LNCaP clone FGC (cell line): ENCODE measurements around the gene RAE1.

Experiments
- DNase-seq: peaks from one replicate; pipeline ENCODE4 v3.0.0-alpha.2; 2011; ENCODE audit warnings: low read depth
- H3K4me3 ChIP-seq: 2 replicates; pipeline ENCODE4 v1.5.1; 2011; ENCODE audit warnings: mild to moderate bottlenecking, low read depth, low read length, control low read depth
- TF ChIP-seq, protein P1 (sequence below): IDR thresholded peaks from 2 replicates; pipeline ENCODE4 v1.5.1; 2012; ENCODE audit warnings: mild to moderate bottlenecking; ENCODE audit not compliant: control insufficient read depth, insufficient read depth; ENCODE audit errors: extremely low read depth

Gene RAE1

DNA sequence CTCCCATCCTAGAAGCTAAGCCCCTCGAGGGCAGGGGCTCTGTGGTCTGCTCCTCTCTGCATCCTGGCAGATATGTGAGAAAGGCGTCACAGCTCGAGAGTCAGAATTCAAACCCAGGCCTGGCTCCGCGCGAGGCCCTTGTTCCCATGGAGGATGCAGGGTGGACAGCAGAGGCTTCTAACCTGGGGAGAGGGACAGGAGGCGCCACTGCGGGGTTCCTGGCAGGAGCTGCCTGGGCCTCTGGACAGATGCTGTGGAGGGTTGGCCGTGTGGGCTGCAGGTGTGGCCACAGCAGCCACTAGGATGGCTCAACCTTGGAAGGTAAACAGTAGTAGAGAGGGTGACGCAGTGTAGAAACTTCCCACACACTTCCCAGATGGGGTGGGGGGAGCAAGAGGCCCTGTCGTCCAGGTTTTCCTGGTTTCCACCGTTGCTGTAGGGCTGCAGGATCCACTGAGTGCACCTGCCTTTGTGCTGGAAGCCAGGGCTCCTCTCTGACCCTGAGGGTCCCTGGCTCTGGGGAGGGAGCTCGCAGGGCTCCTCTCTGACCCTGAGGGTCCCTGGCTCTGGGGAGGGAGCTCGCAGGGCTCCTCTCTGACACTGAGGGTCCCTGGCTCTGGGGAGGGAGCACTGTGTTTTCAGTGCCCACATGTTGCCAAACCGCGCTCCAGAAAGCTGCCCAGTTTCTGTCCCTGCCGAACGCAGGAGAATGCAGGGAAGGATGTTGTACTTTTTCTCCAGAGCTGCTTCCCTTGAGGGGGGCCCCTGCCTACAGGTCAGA is 54.4 kb downstream of the RAE1 start:
- no peak for DNase-seq
- no peak overlapping the region for H3K4me3 ChIP-seq
- TF ChIP-seq, protein P1, sequence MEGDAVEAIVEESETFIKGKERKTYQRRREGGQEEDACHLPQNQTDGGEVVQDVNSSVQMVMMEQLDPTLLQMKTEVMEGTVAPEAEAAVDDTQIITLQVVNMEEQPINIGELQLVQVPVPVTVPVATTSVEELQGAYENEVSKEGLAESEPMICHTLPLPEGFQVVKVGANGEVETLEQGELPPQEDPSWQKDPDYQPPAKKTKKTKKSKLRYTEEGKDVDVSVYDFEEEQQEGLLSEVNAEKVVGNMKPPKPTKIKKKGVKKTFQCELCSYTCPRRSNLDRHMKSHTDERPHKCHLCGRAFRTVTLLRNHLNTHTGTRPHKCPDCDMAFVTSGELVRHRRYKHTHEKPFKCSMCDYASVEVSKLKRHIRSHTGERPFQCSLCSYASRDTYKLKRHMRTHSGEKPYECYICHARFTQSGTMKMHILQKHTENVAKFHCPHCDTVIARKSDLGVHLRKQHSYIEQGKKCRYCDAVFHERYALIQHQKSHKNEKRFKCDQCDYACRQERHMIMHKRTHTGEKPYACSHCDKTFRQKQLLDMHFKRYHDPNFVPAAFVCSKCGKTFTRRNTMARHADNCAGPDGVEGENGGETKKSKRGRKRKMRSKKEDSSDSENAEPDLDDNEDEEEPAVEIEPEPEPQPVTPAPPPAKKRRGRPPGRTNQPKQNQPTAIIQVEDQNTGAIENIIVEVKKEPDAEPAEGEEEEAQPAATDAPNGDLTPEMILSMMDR: no peak

DNA sequence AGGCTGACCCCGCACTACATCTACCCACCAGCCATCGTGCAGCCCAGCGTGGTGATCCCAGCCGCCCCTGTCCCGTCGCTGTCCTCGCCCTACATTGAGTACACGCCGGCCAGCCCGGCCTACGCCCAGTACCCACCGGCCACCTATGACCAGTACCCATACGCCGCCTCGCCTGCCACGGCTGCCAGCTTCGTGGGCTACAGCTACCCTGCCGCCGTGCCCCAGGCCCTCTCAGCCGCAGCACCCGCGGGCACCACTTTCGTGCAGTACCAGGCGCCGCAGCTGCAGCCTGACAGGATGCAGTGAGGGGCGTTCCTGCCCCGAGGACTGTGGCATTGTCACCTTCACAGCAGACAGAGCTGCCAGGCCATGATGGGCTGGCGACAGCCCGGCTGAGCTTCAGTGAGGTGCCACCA is 56.5 kb downstream of the RAE1 start:
- no peak overlapping the region for H3K4me3 ChIP-seq
- TF ChIP-seq, protein P1: no peak
- DNase-seq: no peak

DNA sequence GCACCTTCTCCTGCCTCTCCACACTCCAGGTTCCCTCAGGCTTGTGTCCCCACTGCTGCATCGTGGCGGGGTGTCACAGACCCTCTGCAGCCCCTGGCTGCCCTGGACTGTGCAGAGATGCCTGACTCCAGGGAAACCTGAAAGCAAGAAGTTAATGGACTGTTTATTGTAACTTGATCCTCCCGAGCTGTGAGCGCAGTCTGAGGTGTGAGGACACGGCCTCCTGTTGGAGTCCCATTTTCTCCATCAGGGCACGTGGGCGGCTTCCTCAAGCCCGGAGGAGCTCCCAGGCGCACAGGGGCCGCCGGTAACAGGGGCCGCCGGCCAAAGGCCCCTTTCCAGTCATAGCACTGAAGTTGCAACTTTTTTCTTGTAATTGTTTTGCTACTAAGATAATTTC is 57.1 kb downstream of the RAE1 start:
- no peak for DNase-seq
- TF ChIP-seq, protein P1: no peak

DNA sequence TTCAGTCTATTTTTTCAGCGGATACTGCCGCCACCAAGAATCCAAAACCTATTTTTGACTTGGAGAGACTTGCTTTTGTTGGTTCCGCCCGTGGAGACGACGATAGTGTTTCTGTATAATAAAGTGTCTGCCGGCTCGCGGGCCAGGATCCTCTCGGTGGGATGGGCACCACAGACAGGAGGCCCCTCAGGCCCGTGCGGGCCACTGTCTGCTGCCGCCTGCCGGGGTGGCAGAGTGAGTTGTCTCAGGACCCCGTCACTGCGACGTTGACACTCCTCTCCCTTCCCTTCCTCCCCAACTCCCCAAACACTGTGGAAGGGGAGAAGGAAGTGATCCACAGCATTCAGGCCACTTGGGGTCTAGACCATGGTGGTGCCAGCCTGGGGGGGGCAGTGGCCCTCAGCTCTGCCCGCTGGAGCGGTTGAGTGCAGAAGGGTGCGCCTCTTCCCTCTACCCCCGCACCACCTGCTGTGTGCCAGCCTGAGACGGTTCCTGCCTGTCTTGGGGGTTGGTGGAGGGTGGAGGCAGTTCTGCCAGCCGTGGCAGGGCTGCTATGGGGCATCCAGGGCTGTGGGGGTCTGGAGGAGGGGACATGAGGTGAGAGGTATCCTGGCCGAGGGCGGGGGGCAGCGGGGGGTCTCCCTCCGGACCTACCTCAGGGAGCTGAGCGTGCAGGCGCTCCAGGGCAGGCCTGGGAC is 57.6 kb downstream of the RAE1 start:
- TF ChIP-seq, protein P1: no peak
- no peak for DNase-seq
- H3K4me3 ChIP-seq: no peak overlapping the region

More for the DNA sequence above, 57.1 kb downstream of the RAE1 start:
- no peak overlapping the region for H3K4me3 ChIP-seq

DNA sequence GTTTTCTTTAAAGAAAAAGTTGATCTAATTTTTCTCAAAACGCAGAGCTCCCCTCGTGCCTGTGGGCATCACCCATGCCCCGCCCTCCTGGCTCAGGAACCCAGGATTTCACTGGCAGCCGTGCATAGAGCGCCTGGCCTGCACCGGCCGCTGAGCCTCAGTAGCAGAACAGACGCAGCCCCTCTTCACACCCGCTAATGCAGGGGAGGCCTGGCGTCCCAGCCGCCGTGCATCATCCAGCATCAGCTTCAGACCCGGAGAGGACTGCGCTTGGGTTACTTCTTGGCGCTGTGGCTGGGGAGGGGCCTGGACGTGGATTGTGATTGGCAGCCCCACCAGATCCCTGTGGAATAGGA is 58.2 kb downstream of the RAE1 start:
- TF ChIP-seq, protein P1: no peak
- no peak for DNase-seq
- no peak overlapping the region for H3K4me3 ChIP-seq

DNA sequence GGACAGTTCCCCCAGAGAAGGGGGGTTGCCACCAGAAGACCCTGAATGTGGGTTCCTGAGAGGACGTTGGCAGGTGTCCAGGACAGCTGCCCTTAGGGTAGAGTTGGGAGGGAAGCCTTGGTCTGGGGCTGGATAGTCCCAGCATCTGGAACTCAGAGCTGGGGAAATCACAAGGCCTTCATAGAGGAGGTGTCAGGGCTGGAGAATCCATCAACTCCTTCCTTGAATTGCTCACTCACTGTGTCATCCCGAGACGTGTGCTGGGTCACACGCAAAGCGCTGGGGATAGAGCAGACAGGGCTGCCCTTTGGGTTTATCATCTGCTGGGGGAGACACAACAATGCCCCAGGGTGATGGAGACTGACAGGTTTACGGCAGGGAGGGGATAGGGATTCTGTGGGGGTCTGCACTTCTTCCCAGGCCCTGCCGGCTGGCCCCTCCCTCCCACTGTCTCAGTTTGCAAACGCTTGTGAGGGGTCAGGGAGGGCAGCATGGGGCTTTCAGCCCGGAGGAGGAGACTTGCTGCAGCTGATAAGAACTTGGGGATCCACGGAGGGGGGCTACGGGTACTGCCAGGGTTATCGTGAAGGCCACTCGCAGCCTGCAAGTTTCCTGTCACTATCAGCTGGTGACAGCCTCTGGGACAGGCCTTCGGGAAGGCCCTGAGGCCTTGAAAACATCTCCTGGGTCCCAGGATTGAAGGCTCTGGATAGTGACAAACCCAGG is 58.8 kb downstream of the RAE1 start:
- no peak overlapping the region for H3K4me3 ChIP-seq
- TF ChIP-seq, protein P1: no peak
- no peak for DNase-seq
